ENCODE results near the gene HIF1A.
"Not testable (repeated sequence)": the region's sequence is repeated elsewhere in the genome, so short reads cannot be mapped to it uniquely, and the experiment has no call there.

The HIF1A gene

DNA sequence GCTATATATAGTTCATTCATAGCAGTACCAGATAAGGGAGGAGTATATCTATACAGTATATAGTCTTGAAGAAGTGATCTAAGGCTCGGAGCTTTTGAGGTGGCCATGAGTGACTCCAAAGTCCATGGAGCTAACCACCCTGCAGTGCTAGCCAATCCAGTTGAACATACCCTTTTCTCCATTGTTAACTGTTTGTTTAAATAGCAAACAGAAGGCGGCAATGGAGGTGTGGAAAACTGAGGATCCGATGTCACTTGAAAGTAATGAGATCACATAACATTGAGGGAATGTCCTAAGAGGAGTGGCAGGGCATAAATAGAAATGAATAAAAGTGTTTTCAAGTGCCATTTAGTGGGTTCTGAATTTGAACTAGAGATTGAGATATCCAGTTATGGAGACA, 54.6 kb downstream of the HIF1A start:
- DNase-seq, result no peak

DNA sequence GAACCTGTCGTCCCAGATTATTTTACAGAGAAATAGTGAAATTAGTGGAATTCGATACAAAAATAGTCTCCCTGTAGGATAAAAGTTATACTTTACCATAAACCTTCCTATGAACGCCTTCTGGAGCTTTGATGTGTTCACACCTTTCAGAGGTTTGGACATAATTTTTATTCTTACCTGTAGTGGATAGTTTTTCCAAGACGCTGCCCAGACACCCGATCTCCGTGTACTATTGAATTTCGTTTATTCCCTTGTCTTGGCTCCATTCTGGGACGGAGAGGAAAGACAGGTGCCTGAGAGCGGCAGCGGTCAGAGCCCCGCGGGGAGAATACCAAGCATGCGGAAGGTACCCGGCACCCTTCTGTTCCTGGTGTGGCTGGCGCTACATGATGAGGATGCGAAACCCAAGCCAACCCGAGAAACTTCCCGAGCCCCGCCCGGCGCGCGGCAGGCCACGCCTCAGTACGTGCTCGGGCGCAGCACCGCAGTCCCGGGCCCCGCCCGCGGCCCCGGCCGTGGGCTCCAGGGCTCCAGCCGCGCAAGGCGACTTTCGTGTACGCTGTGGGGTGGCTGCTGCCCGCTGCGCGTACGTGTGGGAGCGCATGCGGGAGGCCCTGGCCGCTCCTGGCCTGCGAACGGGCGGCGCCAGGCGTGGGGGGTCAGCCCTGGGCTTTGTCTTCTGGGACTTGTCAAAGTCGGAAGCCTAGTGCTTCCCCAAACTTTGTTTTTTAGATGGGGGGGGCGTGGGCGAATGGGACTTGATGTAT, 55.6 kb downstream of the HIF1A start:
- DNase-seq, result peak; percentile 58 to 67

DNA sequence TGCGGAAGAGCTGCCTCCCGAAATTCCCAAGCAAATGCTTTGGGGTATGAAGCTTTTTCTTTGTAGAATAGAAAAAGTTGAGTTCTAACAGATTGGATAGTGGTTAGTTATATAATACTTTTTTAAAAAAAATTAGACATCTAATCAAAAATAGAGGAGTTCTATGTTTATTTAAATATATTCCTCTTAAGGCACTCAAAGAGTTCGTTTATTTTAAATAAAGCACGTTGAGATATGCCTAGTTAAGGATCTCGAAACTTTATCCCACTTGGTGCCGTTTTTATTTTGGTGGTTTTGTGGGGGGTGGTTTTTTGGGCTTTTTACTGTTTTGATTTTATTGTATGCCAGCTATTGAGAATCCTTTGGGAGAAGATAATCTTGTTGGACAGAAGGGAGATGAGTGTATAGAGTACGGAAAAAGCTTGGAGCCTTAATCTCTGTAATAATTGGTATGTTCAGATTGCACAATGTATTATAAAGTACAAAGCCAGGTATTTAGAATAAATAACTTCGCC, 56.2 kb downstream of the HIF1A start:
- DNase-seq, result no peak

DNA sequence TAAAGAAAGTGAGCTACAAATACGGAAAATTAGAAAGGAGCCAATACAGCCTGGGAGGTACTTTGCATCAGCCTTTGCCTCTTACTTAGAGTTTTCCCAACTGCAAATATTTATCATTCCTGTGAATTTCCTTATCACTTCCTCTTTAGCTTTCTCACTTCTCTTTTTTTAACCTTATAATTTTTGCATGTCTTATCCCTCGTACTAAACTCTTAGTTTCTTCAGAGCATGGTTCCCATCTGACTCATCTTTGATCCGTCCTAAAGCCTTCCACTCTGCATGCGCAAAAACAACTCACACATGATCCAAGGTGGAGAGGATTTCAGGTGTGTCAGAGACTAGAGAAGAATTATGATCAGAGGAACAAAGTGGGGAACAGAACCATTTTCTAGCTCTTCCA, 57.3 kb downstream of the HIF1A start:
- peak in 1 of 2 donors; percentile 33 for DNase-seq

DNA sequence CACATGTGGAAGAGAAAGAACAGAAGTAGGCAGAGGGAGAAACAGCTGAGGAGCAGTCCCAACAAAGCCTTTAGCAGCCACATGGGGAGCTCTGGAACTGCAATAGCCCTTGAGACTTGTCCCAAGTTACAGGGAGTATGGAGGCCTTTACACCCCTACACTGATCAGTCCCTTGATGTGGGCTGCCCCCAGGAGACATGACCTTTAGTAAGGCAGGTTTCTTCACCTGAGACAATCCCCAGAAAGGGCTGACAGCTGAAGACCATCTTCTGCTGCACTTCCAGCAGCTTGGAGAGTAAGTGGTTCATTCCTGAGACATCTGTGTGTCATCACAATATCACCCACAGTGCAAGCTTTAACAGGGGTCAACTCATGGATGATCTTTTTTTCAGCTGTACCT, 58.3 kb downstream of the HIF1A start:
- DNase-seq, result no peak

DNA sequence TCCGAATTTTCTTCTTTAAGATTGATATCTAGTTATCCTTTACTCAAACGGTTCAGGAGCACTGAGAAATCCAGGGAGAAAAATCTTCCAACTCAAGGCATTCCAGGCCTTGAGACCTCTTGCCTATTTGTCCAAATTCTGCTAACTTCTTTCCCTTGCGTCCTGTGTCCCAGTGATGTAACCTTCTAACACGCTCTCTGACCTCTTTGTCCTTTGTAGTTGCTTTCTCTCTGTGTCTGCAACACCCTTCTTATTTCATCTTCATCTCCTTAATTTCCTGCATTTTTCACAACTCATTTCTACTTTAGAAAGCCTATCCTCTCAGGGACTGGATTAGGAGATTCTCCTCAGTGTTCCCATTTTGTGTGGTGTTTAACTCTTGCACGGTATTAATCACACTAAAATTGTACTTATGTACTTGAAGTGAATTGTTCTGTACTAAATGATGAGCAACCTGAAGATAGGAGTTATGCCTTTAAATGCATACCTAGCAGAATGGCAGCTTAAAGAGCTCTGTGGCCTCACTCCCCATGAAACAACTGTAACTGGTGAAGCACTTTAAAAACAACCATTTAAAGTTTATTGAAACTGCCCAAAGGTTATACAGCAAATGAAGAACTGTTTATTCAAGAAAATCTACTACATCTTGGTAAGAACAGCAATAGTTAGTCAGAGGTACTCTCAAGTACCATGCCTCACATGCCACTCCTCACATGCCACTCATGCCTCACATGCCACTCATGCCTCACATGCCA, 59.5 kb downstream of the HIF1A start:
- DNase-seq, result no peak

DNA sequence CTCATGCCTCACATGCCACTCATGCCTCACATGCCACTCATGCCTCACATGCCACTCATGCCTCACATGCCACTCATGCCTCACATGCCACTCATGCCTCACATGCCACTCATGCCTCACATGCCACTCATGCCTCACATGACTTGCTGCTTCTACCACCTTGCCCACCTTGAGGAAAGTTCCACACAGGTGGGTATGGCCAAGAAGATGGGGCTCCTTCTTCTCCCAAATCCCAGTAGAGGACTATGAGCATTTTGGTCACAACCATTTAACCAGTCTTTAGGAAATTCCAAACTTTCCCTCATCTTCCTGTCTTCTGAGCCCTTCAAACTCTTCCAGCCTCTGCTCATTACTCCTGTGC, 60.0 kb downstream of the HIF1A start:
- not testable (repeated sequence) for DNase-seq

DNA sequence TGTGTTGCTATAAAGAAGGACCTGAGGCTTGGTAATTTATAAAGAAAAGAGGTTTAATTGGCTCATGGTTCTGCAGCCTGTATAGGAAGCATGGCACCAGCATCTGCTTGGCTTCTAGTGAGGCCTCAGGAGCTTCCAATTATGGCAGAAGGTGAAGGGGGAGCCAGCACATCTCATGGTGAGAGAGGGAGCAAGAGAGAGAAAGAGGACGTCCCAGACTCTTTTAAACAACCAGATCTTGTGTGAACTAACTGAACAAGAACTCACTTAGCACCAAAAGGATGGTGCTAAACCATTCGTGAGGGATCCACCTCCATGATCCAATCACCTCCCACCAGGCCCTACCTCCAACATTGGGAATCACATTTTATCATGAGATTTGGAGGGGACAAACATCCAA, 60.8 kb downstream of the HIF1A start:
- no peak for DNase-seq

DNA sequence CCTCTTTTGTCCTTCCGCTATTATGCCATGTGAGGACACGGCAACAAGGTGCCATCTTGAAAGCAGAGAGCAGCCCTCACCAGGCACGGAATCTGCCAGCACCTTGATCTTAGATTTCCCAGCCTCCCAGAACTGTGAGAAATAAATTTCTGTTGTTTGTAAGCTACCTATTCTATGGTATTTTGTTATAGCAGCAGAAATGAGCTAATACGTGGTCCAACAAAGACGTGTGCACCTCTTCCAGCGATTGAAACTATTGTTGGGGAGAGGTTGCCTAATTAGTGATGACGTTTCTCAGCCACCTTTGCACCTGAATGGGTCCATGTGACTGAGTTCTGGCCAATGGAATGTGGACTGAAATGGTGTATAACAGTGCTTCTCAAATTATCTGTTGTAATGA, 64.6 kb downstream of the HIF1A start:
- no peak for DNase-seq

DNA sequence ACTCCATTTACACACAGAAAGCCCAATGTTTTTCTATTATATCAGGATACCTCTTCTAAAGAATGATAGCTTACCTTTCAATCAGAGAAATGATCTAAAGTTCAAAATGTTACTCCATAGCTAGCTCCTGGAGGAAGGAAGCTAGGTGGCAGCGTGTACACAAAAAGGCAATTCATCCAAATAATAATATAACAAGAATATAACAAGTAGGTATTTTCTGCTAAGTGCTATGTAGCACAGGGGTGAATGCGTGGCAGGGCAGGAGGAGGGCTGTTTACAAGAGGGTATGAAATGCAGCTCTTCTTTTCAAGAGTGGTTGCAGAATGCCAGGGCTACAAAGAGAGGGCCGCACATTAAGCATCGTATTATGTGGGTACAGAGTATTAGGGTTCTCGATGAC, 66.2 kb downstream of the HIF1A start:
- DNase-seq, result no peak

DNA sequence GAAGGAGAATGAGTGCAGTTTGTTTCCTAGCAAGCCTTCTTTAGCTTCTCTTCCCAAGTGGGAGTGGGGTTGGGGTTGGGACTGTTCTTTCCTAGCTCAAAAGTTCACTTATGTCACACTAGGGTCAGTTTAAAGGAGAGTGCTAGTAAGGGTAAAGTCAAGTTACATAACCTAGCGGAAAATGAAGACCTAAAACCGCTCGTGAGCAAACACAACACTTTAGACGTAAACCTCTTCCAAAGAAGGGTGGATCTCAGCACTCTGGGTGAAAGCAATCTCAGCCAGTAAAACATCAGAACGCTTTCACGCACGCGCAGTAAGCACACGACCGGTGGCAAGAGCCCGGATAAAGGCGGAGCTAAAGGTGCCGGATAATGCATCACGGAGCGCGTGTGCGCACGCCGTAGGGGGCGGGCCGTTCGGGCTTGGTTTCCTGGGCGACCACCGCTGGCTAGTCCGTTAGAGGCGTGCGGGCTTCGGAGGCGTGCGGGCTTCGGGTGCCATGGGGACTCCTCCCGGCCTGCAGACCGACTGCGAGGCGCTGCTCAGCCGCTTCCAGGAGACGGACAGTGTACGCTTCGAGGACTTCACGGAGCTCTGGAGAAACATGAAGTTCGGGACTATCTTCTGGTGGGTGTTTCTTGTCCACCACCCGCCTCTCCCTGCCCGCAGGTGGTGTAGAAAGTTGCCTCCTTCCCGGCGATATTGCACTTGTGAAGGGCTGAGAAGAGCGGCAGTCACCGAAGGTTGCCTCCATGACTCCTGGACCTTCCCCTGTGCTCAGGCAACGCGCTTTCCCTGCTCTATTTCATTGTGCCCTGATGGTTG, 66.9 kb downstream of the HIF1A start, which contains the start of gene SNAPC1:
SNAPC1 (plus strand) TSS at position 462 of the 828 bp plus-strand sequence; CDS start at position 503, 41 bp downstream.
- DNase-seq, result peak; percentile 83 to 95

DNA sequence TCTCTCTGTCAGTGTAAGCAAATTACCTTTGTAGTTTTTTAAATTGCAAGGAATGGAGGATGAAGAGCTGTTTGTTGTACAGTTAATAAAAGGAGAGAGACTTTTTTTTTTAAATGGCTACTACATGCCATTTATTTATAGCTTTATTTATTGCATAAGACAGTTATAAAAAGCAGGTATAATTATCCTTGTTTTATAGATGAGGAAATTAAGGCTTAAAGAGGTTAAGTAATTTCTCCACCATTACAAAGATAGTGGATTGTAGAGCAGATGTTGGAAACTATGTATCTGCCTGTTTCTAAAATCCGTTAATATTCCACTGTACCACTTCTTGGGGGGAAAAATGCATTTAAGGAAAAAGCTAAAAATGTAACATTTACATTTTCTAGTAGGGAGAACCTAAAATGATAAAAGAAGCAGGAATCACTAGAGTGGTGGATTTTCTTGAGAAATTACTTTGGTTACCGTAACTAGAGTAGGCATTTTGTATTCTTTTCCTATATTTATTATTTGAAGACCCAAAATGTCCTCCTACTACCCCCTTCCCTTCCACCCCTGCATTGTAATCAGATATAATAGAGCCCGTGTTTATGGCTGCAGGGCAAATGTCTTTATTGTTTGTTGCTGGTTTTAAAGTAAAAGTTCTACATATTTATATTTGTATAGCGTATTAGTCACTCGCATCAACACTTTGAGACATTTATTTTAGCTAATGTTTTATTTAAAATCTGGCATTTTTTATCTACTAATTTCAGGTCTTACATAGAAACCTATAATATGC, 69.2 kb downstream of the HIF1A start:
- no peak for DNase-seq

DNA sequence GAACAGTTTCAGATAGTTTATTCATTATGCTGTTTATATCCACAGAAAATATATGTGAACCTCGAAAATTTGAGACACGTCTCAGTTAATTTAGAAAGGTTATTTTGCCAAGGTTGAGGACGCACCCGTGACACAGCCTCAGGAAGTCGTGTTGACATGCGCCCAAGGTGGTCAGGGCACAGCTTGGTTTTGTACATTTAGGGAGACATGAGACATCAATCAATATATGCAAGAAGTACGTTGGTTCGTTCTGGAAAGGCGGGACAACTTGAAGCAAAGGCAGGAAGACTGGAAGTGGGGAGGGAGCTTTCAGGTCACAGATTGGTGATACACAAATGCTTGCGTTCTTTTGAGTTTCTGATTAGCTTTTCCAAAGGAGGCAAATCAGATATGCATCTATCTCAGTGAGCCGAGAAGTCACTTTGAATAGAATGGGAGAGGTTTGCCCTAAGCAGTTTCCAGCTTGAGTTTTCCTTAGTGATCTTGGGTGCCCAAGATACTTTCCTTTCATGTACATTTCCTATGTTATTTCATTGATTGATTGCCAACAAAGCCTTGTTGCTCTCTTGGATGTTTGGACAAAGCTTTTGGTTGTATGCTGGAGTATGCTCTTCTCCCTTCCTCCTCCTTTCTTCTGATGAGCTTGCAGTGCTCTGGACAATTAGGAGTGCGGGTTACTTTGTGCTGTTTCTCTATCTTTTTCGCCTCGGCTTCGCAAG, 70.1 kb downstream of the HIF1A start:
- no peak for DNase-seq

DNA sequence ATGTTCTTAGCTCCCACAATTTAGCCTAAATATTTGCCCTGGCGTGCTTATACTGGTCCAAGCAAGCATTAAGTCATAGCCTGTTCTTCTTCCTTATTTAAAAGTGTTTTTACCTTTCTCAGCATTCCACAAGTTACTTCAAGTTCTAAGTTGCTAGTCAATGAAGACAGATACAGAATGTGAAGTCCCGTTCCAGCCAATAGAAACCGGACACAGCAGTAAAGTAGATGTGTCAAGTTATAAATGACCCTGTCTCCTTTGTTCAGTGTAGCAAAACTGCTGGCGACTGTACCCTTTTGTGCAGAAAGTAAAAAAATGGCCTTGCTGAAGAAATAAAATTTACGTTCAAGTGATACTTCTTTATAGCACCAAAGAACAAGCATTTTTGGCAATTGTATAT, 70.8 kb downstream of the HIF1A start:
- no peak for DNase-seq

DNA sequence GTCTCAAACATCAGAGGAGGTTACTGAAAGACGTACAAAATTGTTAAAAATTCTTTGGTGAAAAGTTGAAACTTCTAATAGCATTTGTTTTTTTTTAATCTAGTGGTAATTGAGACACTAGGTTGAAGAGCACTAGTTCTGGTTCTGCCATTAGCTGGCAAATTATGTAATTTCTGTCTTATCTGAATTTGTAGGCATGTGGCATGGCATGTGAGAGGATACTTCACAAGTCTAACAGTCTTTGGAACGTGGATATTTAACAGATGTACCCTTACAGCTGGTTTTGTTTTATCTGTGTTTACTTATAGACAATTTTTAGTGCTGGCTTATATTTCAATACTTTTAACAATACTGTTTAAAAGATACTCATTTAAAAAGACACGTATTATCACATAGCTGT, 72.9 kb downstream of the HIF1A start:
- DNase-seq, result no peak

DNA sequence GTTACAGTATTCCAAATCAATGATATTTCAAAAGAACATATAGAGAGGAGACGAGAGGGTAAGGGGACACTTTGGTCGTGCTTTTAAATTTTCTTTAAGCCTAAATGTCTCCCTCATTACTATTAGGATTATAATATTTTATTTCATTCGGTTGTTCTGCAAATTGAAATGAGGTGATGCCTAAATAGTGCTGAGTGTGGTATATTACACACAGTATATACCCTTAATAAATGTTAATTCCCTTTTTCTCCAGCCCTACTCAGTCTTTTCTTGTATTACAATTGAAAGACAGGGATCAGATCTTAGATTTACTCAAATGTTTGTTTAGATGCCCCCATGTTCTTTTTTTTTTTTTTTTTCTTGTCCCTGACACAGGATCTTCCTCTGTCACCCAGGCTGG, 74.6 kb downstream of the HIF1A start:
- DNase-seq, result no peak

DNA sequence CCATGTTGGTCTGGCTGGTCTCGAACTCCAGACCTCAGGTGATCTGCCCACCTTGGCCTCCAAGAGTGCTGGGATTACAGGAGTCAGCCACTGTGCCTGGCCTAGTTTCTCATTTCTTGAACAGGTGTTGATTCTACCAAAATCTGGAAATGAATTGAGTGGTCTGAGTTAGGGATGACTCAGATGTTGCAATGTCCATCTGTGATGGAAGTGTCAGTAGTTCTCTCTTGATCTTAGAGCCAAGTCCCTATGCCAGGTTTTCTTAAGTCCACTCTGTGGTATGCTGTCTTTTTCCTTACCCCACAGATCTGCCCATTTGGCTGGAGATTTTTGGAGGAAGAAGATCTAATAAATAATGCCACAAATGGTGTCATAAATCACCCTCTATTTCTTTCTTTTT, 79.5 kb downstream of the HIF1A start:
- no peak for DNase-seq

DNA sequence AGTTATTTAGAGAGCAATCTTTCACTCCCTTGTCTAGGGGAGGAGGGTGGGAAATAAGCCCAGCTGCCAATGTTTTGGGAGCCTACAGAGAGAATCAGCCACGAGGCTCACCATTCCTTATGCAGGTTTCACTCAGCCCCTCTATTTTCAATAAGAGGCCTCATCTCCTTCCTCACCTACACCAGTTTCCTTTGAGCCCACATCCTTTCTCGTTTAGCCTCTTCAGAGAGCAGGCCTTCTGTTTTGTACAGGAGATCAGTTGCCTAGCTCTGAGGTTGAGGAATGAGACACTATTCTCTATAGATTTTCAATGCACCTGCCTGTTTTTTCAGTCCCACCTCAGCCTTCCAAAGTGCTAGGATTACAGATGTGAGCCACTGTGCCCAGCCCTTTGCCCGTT, 84.8 kb downstream of the HIF1A start:
- DNase-seq, result no peak

DNA sequence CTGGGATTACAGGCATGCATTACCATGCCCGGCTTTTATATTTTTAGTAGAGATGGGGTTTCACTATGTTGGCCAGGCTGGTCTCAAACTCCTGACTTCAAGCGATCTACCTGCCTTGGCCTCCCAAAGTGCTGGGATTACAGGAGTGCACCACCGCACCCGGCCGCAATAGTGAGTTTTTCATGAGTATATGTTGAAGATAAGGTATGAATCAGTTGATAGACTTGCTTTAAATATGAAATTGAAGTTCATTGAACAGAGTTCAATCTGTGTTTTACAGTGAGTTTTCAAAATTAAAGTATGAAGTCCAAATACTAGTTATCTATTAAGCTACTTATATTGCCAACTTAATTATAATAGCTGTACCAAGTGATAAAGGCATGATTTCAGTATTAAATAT, 102.0 kb downstream of the HIF1A start:
- DNase-seq, result no peak
